ENCODE data around the gene CYFIP2.
A peak's percentile ranks its signal among the peaks of the same experiment; 100 is the strongest.

CYFIP2 gene

DNA sequence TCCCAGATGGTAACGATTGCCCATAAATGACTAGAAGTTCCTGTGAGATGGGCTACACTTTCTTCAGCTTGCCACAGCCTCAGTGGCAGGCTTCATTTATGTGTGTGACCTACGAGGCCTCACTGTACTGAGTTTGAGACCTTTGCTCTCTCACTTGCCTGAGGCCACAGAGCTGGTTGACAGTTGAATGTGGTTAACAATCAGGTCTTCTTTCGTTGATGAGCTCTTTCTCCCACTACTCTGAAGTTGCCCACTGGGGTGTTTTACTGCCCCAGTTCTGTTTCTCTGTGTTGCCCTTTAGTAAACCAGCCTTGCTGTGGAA, 70.5 kb downstream of the CYFIP2 start:
- DNase-seq (ENCODE audit: low spot score in 2 of 2) (no peak), ATAC-seq (ENCODE audit: low read depth) (no peak)
- Mint-ChIP-seq H3K4me3 (no peak overlapping the region), H3K36me3 (peaks cover 31% of the 10 kb centered on the region), H3K9me3 (no peaks in the 10 kb centered on the region), H3K27me3 (no peaks in the 10 kb centered on the region), H3K27ac (no peak overlapping the region), H3K4me1 (no peaks in the 10 kb centered on the region)

DNA sequence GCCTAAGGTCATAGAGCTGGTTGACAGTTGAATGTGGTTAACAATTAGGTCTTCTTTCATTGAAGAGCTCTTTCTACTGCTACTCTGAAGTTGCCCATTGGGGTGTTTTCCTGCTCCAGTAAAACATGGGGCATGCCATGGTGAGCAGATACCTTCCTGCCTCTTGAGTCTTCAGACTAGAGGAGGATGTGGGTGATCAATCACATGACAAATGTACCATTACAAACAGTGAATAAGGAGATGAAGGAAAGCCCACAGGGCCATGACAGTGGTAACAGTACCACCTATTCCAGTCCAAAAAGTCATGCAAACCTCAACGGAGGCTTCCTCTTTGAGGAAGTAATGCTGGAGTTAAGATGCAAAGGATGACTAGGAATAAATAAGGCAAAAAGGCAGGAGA, 73.5 kb downstream of the CYFIP2 start:
- no peak for ATAC-seq (ENCODE audit: low read depth)
- Mint-ChIP-seq H3K4me3 (no peak overlapping the region), H3K27me3 (no peaks in the 10 kb centered on the region), H3K36me3 (peaks cover 27% of the 10 kb centered on the region), H3K4me1 (no peaks in the 10 kb centered on the region), H3K9me3 (no peaks in the 10 kb centered on the region), H3K27ac (no peak overlapping the region)
- DNase-seq (ENCODE audit: low spot score in 2 of 2): no peak

DNA sequence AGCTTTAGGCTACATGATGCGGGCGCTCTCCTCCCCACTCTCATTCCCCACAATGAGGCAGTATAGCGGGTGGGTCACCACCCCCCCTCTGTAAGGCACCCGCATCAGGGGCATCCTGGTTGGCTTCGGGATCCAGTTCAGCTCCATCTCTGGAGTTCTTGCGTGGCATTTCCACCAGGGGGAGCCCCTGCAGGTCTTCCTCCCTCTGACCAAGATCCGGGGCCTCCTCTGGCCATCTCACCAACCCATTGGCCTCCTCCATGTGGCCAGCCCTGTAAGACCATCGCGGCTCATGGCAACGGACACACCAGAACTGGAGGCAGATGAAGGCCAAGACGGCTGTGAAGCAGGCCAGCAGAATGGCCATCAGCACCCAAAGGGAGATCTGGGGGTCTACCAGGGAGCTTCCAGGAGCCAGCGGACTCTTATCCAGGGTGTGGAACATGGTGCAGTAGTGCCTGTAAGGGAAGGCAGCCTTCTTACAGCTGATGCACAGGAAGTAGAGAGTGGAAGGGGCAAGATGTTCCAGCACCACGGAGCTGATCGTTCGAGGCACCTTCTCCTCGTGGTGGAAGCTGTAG, 77.0 kb downstream of the CYFIP2 start:
- H3K9me3 Mint-ChIP-seq: no peaks in the 10 kb centered on the region
- H3K27me3 Mint-ChIP-seq: no peaks in the 10 kb centered on the region
- H3K4me3 Mint-ChIP-seq: no peak overlapping the region
- ATAC-seq (ENCODE audit: low read depth) (peak; percentile 51), DNase-seq (ENCODE audit: low spot score in 2 of 2) (peak; percentile 26 to 44)
- no peaks in the 10 kb centered on the region for H3K4me1 Mint-ChIP-seq
- H3K36me3 Mint-ChIP-seq: peaks cover 38% of the 10 kb centered on the region
- peak overlapping the region; percentile 70 for H3K27ac Mint-ChIP-seq

DNA sequence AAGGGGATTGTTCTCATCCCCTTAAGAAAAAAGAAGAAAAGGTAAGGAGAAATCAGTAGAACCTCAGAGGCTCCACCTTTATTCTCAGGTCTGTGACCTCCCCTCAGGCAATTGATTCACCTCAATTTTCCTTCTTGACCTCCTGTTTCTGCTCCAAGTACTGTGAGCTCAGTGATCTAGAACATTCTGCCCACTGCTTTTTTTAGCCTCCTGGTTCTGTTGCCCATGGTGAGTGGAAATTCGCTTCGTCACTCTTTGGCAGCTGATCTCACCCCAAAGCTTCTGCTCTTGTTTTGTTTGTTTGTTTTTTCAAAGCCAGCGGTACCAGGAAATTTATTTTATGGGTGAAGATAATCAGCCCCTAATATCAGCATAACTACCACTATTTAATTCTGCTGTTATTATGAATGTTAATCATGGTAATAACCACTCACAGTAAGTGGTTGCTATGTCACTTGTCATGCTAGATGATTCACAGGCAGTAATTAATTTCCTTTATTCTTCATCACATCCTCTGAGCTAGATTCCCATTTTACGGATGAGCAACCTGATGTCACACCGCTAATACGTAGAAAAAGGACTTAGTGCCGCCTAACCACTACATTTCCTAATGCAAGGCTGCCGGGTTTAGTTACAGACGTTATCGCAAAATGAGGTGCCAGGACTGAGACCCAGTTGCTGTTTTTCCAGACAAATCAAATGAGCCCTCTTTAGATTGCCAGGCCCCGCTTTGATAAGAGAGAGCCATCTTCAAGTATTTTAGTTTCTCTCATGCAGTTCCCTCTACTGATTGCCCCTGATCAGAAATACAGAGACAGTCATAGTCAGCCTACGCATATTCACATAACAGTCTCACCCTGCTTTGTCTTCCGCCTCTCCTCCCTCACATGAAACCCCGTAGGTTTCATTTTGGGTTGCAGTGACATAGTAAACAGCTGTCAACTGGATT, 78.2 kb downstream of the CYFIP2 start:
- Mint-ChIP-seq H3K27me3 (no peaks in the 10 kb centered on the region), H3K27ac (peak overlapping the region; percentile 83), H3K4me1 (no peaks in the 10 kb centered on the region), H3K4me3 (no peak overlapping the region), H3K36me3 (peaks cover 40% of the 10 kb centered on the region), H3K9me3 (no peaks in the 10 kb centered on the region)
- no peak for DNase-seq (ENCODE audit: low spot score in 2 of 2)
- no peak for ATAC-seq (ENCODE audit: low read depth)

DNA sequence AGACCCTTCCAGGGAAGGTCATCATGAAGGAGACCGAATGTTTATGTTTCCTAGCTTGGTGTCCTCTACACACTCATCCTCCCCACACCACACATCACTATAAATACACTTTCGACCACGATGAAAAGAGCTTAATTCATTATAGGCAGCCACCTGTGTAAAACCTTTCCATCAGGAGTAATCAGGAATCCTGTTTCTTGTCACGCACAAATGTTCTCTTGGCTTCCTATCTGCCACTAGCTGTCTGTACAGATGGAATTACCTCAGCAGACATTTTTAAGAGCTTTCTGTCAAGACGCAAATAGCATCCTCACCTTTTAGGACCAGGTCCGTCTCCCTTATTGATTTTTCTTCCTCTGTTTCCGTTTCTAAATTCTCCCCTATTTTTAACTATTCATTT, 79.1 kb downstream of the CYFIP2 start:
- Mint-ChIP-seq H3K27ac (peak overlapping the region; percentile 83), H3K36me3 (peaks cover 39% of the 10 kb centered on the region), H3K4me3 (no peak overlapping the region), H3K27me3 (no peaks in the 10 kb centered on the region), H3K4me1 (peaks cover 4% of the 10 kb centered on the region), H3K9me3 (no peaks in the 10 kb centered on the region)
- no peak for DNase-seq (ENCODE audit: low spot score in 2 of 2)
- ATAC-seq (ENCODE audit: low read depth): no peak

DNA sequence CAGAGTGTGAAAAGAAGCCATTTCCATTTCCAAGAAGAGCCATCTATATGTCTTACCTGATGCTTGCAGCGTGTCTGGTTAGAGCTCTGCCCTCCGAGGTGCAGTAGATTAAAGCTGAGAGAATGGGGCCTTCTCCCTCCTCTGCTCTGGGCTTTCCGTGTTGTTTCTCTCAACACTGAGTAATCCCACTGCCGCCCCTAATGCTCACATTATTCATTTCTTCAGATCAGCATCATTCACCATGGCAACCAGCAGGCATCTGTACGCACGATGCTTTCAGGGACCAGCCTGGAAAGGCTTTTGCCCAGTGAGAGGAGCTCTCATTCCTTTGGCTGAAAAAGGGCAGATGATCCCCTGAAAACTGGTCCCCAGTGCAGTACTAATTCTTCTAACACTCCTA, 79.6 kb downstream of the CYFIP2 start:
- Mint-ChIP-seq H3K27me3 (no peaks in the 10 kb centered on the region), H3K4me3 (no peak overlapping the region), H3K36me3 (peaks cover 42% of the 10 kb centered on the region), H3K27ac (peak overlapping the region; percentile 83), H3K9me3 (no peaks in the 10 kb centered on the region), H3K4me1 (peaks cover 7% of the 10 kb centered on the region)
- no peak for DNase-seq (ENCODE audit: low spot score in 2 of 2)
- ATAC-seq (ENCODE audit: low read depth): no peak

DNA sequence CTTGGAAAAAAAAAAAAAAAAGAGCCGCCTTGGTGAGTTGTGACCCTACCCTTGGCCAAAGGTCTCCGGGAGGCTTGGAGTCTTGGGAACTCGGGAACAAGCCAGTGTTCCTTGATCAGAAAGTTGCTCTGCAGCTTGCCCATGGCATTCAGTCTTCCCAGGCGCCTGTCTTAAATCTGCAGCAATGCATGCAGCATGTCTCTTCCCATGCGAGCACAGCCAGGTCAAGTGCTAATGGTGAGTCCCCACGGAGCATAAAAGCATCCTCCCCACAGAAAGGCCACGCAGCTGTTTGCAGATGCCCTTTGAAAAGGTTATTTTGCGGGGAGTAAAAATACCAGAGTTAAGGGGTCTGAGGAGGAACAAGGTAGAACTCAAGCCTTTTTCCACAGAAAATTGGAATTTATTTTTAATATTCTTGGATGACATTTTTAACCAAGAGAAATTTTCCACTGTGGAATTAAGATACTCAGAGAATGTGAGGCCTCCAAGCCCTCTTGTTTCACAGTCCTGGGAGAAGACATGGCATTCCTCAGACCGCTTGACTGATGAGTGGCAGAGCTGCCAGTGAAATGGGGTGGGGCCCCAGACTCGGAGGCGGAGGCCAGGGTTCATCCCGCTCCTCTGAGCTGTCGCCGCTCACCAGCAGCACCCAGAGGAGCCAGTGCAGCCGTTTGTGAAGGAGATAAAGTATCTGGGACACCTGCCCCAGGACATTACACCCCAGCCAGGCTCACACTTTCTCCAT, 81.6 kb downstream of the CYFIP2 start:
- no peak overlapping the region for H3K27ac Mint-ChIP-seq
- H3K36me3 Mint-ChIP-seq: peaks cover 47% of the 10 kb centered on the region

DNA sequence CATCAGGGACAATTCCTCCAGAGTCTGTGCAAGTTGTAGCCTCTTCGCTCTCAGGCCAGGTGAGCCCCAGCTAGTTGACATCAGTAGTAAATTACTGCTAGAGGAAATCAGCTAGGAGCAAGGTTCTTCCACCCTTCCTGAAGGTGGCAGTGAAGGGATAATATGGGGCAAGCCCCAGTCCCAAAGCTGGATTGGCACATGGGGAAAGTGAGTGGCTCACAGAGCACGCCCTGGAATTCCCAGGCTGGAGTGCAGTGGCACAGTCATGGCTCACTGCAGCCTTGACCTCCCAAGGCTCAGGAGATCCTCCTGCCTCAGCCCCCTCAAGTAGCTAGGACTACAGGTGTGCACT, 82.1 kb downstream of the CYFIP2 start:
- H3K4me3 Mint-ChIP-seq: no peak overlapping the region
- ATAC-seq (ENCODE audit: low read depth): no peak
- peaks cover 18% of the 10 kb centered on the region for H3K4me1 Mint-ChIP-seq
- no peak for DNase-seq (ENCODE audit: low spot score in 2 of 2)
- peaks cover 47% of the 10 kb centered on the region for H3K36me3 Mint-ChIP-seq
- H3K9me3 Mint-ChIP-seq: no peaks in the 10 kb centered on the region
- H3K27ac Mint-ChIP-seq: no peak overlapping the region
- no peaks in the 10 kb centered on the region for H3K27me3 Mint-ChIP-seq

More for the DNA sequence above, 81.6 kb downstream of the CYFIP2 start:
- no peaks in the 10 kb centered on the region for H3K9me3 Mint-ChIP-seq
- H3K4me1 Mint-ChIP-seq: peaks cover 15% of the 10 kb centered on the region
- ATAC-seq (ENCODE audit: low read depth): no peak
- H3K4me3 Mint-ChIP-seq: no peak overlapping the region
- H3K27me3 Mint-ChIP-seq: no peaks in the 10 kb centered on the region
- DNase-seq (ENCODE audit: low spot score in 2 of 2): no peak

DNA sequence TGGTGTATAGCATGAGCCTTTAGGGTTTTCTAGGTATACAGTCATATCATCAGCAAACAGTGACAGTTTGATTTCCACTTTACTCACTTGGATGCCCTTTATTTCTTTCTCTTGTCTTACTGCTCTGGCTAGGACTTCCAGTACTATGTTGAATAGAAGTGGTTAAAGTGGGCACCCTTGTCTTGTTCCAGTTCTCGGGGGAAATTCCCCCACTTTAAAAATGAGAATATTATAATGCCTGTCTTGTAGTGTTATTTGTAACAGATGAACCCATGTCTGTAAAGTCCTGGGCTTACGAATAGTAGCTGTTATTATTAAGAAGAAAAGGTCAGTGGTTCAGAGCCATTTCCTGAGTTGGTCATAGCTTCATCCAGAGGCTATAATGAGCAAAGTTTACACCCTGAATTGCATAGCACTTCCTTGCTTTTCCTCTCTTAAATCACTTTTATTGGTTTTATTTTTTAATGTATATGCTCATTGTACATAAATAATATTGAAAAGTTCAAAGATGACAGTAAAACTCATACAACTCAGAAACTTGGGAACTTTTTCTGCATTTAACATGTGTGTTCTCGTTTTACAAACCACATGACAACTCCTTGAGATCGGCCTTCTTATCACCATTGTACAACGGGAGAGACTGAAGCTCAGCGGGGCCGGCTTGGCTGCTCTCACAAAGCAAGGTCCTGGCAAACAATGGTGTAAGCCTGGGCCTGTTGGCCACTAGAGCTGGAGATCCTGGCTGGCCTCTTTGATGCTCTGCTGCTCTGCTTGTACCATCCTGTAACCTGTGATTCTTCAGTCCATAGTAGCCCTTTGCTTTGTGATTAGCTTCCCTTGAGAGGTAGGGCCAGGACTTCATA, 85.2 kb downstream of the CYFIP2 start:
- H3K27me3 Mint-ChIP-seq: no peaks in the 10 kb centered on the region
- no peaks in the 10 kb centered on the region for H3K9me3 Mint-ChIP-seq
- no peak for ATAC-seq (ENCODE audit: low read depth)
- DNase-seq (ENCODE audit: low spot score in 2 of 2): no peak
- H3K4me3 Mint-ChIP-seq: no peak overlapping the region
- H3K4me1 Mint-ChIP-seq: peaks cover 18% of the 10 kb centered on the region
- peaks cover 44% of the 10 kb centered on the region for H3K36me3 Mint-ChIP-seq
- H3K27ac Mint-ChIP-seq: peak overlapping the region; percentile 83

DNA sequence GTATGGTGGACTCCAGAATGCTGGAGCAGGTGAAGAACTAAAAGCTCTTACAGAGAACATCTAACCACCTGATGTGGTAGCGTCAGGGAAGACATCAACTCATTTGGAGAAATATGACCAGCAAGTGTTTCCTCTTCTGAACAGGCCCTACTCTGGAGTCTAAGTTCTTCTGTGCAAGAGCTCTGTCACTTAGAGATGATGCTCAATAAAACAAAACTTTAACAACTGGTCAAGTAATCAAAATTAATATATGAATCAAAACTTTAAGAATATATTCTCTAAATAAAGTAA, 85.8 kb downstream of the CYFIP2 start:
- Mint-ChIP-seq H3K27me3 (no peaks in the 10 kb centered on the region), H3K36me3 (peaks cover 41% of the 10 kb centered on the region), H3K4me1 (peaks cover 19% of the 10 kb centered on the region), H3K4me3 (no peak overlapping the region), H3K27ac (peak overlapping the region; percentile 17), H3K9me3 (no peaks in the 10 kb centered on the region)
- DNase-seq (ENCODE audit: low spot score in 2 of 2): no peak
- no peak for ATAC-seq (ENCODE audit: low read depth)

DNA sequence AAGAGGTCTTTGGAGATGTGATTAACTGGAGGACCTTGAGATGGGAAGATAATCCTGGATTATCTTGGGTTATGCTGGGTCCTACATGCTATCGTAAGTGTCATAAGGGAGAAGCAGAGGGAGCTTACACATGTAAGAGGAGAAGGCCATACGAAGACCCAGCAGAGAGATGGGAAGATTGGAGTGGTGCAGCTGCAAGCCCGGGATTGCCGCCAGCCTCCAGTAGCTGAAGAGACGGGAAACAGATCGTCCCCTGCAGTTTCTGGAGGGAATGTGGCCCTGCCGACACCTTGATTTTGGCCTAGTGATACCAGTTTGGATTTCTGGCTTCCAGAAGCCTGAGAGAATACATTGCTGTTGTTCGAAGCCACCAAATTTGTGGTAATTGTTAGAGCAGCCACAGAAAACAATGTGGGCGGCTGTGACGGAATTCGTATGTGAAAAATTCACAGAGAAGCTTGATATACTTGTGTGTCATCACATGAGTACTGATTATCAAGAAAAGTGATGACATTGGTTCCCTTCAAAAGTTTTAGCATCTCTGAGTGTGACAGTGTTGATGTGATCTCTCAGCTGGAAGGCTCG, 86.9 kb downstream of the CYFIP2 start:
- peaks cover 20% of the 10 kb centered on the region for H3K4me1 Mint-ChIP-seq
- DNase-seq (ENCODE audit: low spot score in 2 of 2) (no peak), ATAC-seq (ENCODE audit: low read depth) (no peak)
- no peaks in the 10 kb centered on the region for H3K27me3 Mint-ChIP-seq
- no peak overlapping the region for H3K4me3 Mint-ChIP-seq
- H3K9me3 Mint-ChIP-seq: no peaks in the 10 kb centered on the region
- H3K27ac Mint-ChIP-seq: peak overlapping the region; percentile 72
- peaks cover 43% of the 10 kb centered on the region for H3K36me3 Mint-ChIP-seq

DNA sequence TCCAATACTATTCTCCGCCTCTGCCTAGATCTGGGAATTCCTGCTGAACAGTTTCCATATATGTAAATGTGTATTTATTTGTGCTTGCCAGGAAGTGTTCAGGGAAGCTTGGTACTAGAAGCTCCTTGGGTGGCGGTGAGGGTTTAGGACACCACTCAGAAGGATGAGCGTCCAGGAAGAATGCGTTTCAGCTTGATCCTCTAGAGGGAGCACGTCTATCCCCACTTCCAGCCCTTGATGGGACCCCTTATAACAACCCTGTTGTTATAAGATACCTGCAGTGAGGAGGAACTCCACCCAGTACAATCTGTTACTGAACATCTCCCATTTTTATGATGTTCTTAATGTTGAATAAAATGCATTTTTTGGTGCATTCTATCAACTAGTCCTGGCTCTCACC, 88.9 kb downstream of the CYFIP2 start:
- Mint-ChIP-seq H3K36me3 (peaks cover 49% of the 10 kb centered on the region), H3K27me3 (no peaks in the 10 kb centered on the region), H3K4me1 (peaks cover 18% of the 10 kb centered on the region), H3K27ac (no peak overlapping the region), H3K4me3 (no peak overlapping the region), H3K9me3 (no peaks in the 10 kb centered on the region)
- DNase-seq (ENCODE audit: low spot score in 2 of 2): no peak
- ATAC-seq (ENCODE audit: low read depth): no peak

DNA sequence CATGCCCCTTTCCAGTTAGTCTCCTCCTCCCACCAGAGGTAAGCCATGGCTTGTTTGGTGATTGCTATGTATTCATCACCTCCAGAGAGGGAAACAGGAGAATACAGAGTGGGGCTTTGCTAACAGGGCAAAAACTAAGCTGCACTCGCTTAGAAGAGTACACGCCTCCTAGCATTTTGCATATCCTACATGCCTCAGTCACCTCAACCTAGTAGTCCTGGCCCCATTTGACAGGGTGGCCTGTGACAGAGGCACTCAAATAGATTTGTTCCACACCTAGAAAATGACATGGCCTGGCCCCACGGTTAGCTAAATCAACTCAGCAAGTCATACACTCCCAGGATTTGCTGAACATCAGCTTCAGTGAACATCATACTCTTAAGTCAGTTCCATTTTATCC, 90.7 kb downstream of the CYFIP2 start:
- no peak for ATAC-seq (ENCODE audit: low read depth)
- no peak overlapping the region for H3K4me3 Mint-ChIP-seq

More for the DNA sequence above, 90.7 kb downstream of the CYFIP2 start:
- DNase-seq (ENCODE audit: low spot score in 2 of 2): no peak
- H3K36me3 Mint-ChIP-seq: peaks cover 49% of the 10 kb centered on the region
- H3K27ac Mint-ChIP-seq: no peak overlapping the region
- peaks cover 7% of the 10 kb centered on the region for H3K4me1 Mint-ChIP-seq
- H3K9me3 Mint-ChIP-seq: no peaks in the 10 kb centered on the region
- no peaks in the 10 kb centered on the region for H3K27me3 Mint-ChIP-seq
